Endodermal cell (in vitro differentiated cells): ENCODE measurements around the gene OBP2A. TPM values are rescaled to one million over a fixed set of nuclear protein-coding genes. Genes with fewer than 3 reads are reported as not detected.

Experiments used
- DNase-seq: peaks from one replicate; pipeline ENCODE4 v3.0.0-alpha.2; 2017
- H3K27ac ChIP-seq: 2 replicates; pipeline ENCODE4 v1.5.1; 2013; ENCODE audit warnings: mild to moderate bottlenecking, low read depth, low read length, moderate library complexity
- H3K27me3 ChIP-seq: 2 replicates; pipeline ENCODE4 v1.6.1; 2013; ENCODE audit warnings: mild to moderate bottlenecking, low read length, moderate library complexity; ENCODE audit not compliant: insufficient read depth, control insufficient read depth, poor library complexity, severe bottlenecking
- H3K36me3 ChIP-seq: 2 replicates; pipeline ENCODE4 v1.7.0; 2013; ENCODE audit warnings: mild to moderate bottlenecking, low read length, moderate library complexity; ENCODE audit not compliant: control insufficient read depth, insufficient read depth
- H3K4me1 ChIP-seq: one replicate; pipeline ENCODE4 v1.7.0; 2013; ENCODE audit warnings: low read length; ENCODE audit not compliant: control insufficient read depth, insufficient read depth
- H3K4me3 ChIP-seq: 2 replicates; pipeline ENCODE4 v1.5.1; 2013; ENCODE audit warnings: mild to moderate bottlenecking, low read length, moderate library complexity
- H3K9ac ChIP-seq: 2 replicates; pipeline ENCODE4 v1.6.1; 2013; ENCODE audit warnings: mild to moderate bottlenecking, low read length, moderate library complexity; ENCODE audit not compliant: poor library complexity, severe bottlenecking; ENCODE audit errors: extremely low read depth
- H3K9me3 ChIP-seq: 2 replicates; pipeline ENCODE4 v1.6.1; 2013; ENCODE audit warnings: mild to moderate bottlenecking, low read length, moderate library complexity; ENCODE audit not compliant: control insufficient read depth
- H3K27ac Mint-ChIP-seq: 2 replicates; pipeline ENCODE4 v1.8.0; 2020; ENCODE audit warnings: mixed read lengths
- H3K27me3 Mint-ChIP-seq: 2 replicates; pipeline ENCODE4 v1.8.0; 2021; ENCODE audit warnings: mild to moderate bottlenecking, mixed read lengths; ENCODE audit not compliant: insufficient read depth
- H3K36me3 Mint-ChIP-seq: 2 replicates; pipeline ENCODE4 v1.8.0; 2020; ENCODE audit warnings: low read depth, mixed read lengths
- H3K4me1 Mint-ChIP-seq: 2 replicates; pipeline ENCODE4 v1.8.0; 2020; ENCODE audit warnings: mixed read lengths
- H3K4me3 Mint-ChIP-seq: 2 replicates; pipeline ENCODE4 v1.8.0; 2020; ENCODE audit warnings: mild to moderate bottlenecking, moderate library complexity, mixed read lengths
- H3K9me3 Mint-ChIP-seq: 2 replicates; pipeline ENCODE4 v1.8.0; 2020; ENCODE audit warnings: mild to moderate bottlenecking, mixed read lengths
- WGBS, 2 experiments: methylation state at CpG; one replicate each; pipeline versions ENCODE4 v1.1.5 to v1.1.7; 2013; ENCODE audit warnings: missing lambda C conversion rate in 2 of 2, mixed read lengths in 1 of 2; ENCODE audit not compliant: insufficient coverage in 1 of 2, insufficient read length in 1 of 2; 5-methylcytosine and 5-hydroxymethylcytosine counted together
- total RNA-seq, 2 donors: library from RNA; stranded (reverse); fragmentation: NEBNext Ultra II Directional in 1 of 2; extraction: Animal tissue kit (Norgen Biotek cat#: 25700) in 1 of 2; gene quantifications; 2 replicates in 1 of 2; 3 replicates in 1 of 2; pipeline ENCODE4 v1.2.1, GENCODE V29; 2021
- TF ChIP-seq, protein P1 (sequence below): fragments of 200-600 bp; sonication (generic); conservative IDR thresholded peaks from 2 replicates; pipeline ENCODE4 v1.5.0; 2021; ENCODE audit warnings: antibody characterized with exemption, mild to moderate bottlenecking

Gene OBP2A
- total RNA-seq, 2 donors from 2014 or later = not detected

DNA sequence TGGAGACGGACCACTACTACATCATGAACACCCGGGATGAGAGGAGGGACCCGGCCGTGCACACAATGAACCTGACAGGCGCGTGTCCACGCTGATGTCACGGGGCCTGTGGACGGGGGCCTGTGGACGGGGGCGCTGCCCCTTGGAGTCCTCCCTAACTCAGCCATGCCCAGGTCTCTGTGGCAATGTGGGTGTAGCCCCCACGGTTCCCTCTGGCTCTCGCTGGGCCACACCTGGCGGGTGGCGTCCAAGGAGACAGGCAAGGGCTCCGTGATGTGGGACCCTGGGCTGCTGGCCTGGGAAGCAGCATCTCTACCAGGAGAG lies 37.7 kb downstream of the OBP2A start:
- Histone ChIP-seq H3K27ac (no peak overlapping the region), H3K36me3 (no peaks in the 10 kb centered on the region), H3K9me3 (no peaks in the 10 kb centered on the region), H3K9ac (no peak overlapping the region), H3K27me3 (no peaks in the 10 kb centered on the region), H3K4me3 (no peak overlapping the region), H3K4me1 (no peaks in the 10 kb centered on the region)
- Mint-ChIP-seq H3K4me3 (no peak overlapping the region), H3K36me3 (no peaks in the 10 kb centered on the region), H3K9me3 (peaks cover 10% of the 10 kb centered on the region), H3K27ac (no peak overlapping the region), H3K27me3 (peaks cover 3% of the 10 kb centered on the region), H3K4me1 (no peaks in the 10 kb centered on the region)
- no peak for DNase-seq
- WGBS, 2 experiments = 93 to 99% methylated on average over 14 to 16 of the region's 16 CpGs
- TF ChIP-seq, protein P1, sequence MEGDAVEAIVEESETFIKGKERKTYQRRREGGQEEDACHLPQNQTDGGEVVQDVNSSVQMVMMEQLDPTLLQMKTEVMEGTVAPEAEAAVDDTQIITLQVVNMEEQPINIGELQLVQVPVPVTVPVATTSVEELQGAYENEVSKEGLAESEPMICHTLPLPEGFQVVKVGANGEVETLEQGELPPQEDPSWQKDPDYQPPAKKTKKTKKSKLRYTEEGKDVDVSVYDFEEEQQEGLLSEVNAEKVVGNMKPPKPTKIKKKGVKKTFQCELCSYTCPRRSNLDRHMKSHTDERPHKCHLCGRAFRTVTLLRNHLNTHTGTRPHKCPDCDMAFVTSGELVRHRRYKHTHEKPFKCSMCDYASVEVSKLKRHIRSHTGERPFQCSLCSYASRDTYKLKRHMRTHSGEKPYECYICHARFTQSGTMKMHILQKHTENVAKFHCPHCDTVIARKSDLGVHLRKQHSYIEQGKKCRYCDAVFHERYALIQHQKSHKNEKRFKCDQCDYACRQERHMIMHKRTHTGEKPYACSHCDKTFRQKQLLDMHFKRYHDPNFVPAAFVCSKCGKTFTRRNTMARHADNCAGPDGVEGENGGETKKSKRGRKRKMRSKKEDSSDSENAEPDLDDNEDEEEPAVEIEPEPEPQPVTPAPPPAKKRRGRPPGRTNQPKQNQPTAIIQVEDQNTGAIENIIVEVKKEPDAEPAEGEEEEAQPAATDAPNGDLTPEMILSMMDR = no peak

DNA sequence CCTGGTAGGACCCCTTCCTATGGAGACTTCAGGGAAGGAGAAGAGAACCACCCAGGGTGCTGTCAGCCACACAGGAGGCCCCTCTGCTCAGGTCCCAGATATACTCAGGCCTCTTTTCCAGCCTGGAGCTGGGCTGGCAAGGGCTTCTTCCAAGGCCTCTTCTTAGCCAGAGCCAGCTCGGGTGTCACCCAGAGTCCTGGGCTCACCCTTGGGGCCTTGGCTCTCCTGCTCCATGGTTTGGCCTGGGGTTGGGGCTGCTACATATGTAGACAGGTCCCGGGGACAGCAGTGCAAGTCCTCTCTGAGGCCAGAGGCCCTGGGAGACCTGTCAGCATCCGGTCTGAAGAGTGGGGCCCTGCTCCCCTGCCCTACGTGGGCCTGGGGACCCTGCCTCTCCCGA lies 38.4 kb downstream of the OBP2A start:
- H3K4me1 Mint-ChIP-seq = no peaks in the 10 kb centered on the region
- H3K9me3 Mint-ChIP-seq = peaks cover 10% of the 10 kb centered on the region
- no peaks in the 10 kb centered on the region for H3K36me3 Mint-ChIP-seq
- no peak overlapping the region for H3K4me3 ChIP-seq
- no peaks in the 10 kb centered on the region for H3K27me3 ChIP-seq
- 85 to 89% methylated on average over 4 to 5 of the region's 5 CpGs for WGBS, 2 experiments
- H3K27ac Mint-ChIP-seq = no peak overlapping the region
- no peaks in the 10 kb centered on the region for H3K9me3 ChIP-seq
- no peak overlapping the region for H3K4me3 Mint-ChIP-seq
- H3K27me3 Mint-ChIP-seq = peaks cover 3% of the 10 kb centered on the region
- H3K9ac ChIP-seq = no peak overlapping the region
- H3K4me1 ChIP-seq = no peaks in the 10 kb centered on the region
- TF ChIP-seq, protein P1 = no peak
- H3K27ac ChIP-seq = no peak overlapping the region
- DNase-seq = no peak
- H3K36me3 ChIP-seq = no peaks in the 10 kb centered on the region

DNA sequence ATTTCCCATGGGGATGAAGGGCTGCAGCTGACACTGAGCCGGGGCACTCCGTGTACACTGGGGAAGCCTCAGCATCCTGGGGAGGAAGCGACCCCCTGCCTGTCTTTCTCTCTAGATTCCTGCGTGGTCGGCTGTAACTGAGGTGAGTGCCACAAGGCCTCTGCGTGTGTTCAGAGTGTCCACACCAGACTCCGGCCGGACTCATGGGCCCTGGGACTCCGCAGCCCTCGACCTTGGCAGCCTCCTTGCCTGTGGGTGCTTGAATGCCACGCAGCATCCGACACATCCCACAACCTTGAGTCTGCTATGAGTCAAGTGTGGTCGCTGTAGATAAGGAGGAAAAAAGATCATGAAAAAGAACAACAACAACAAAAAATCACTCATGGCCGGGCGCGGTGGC lies 39.0 kb downstream of the OBP2A start:
- TF ChIP-seq, protein P1 = no peak
- 86 to 87% methylated on average over 7 to 16 of the region's 16 CpGs for WGBS, 2 experiments

More for the DNA sequence above, 39.0 kb downstream of the OBP2A start:
- no peak overlapping the region for H3K27ac Mint-ChIP-seq
- Histone ChIP-seq H3K9ac (no peak overlapping the region), H3K27ac (no peak overlapping the region), H3K36me3 (no peaks in the 10 kb centered on the region), H3K9me3 (no peaks in the 10 kb centered on the region), H3K4me3 (no peak overlapping the region), H3K27me3 (no peaks in the 10 kb centered on the region), H3K4me1 (no peaks in the 10 kb centered on the region)
- peaks cover 10% of the 10 kb centered on the region for H3K9me3 Mint-ChIP-seq
- H3K4me3 Mint-ChIP-seq = no peak overlapping the region
- H3K4me1 Mint-ChIP-seq = no peaks in the 10 kb centered on the region
- H3K27me3 Mint-ChIP-seq = peaks cover 3% of the 10 kb centered on the region
- no peak for DNase-seq
- H3K36me3 Mint-ChIP-seq = no peaks in the 10 kb centered on the region
